ENCODE data around the gene ACOXL.

ACOXL gene

DNA sequence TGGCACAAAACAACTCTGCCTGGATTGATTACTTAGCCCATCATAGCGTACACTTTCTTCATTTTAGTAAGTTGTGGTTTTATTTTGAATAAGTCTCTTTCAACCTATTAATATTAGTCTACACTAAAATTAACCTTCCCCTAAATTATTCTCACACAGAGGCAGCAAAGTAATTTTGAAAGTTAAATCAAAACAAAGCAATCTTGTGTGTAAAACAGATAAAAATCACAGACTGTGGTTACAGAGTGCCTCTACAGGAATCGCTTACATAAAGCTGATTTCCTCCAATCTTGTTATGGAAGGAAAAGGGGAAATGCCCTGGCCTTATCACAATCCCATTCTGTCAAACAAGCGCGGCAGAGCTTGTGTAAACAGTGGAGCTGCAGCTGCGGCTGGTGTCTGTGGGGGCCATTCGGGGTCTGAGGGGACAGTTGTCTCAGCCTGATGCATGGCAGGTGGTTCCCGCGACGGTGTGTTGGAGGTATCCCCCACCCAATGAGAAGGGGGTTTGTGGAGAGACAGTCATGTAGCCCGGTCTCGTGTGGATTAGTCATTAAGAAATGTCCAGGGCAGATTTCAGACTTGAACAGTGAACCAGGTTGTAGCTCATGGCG, 430.5 kb downstream of the ACOXL start:
- DNase-seq (ENCODE audit: low read depth in 3 of 3) = no peak

DNA sequence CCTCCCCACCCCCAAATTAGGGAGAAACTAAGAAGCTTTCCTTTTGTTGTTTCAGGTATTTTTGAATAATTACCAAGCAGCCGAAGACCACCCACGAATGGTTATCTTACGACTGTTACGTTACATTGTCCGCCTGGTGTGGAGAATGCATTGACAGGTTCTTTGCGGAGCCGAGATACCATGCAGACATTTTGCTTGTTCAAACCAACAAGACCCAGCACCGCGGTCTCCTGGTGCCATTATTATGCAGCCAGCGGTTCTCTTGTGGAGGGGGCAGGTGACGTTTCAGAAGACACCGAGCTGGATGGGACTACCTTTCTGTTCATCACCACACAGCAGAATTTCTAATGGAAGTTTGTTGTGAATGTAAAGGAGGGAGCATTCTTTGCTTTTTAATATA, 431.7 kb downstream of the ACOXL start:
- no peak for DNase-seq (ENCODE audit: low read depth in 3 of 3)

DNA sequence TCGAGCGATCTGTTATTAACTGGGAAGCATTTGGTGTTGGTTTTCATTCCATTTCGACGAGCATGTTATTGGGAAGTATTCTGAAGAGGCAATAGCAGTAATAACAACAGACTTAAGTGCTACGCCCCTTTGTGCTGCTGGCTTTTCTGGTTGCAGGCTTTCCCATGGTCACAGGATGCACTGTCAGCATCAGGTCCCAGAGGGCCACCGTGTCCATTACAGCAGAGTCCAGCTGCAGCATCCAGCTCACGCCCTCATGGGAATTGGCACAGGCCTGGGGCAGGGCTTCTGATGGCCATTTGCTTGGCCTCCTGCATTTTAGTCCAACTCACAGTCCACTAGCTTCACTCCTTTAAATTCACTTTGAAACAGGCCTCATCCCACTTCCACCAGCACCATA, 432.7 kb downstream of the ACOXL start:
- DNase-seq (ENCODE audit: low read depth in 3 of 3) = no peak

DNA sequence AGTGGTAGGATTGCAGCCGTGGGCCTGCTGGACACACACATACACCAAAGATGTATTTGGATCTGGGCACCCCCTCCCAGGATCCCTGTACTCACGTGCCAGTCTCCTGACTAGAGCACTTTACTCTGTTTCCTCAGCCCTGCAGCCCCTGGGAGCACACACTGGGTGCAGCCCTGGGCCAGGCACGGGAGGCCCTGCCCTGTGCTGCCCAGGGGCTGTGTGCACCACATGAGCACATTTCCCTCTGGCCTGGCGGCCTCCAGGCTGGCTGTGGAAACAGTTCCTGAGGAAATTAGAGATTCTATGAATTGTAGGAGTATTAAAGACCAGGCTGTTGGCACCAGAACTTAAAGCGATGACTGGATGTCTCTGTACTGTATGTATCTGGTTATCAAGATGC, 433.7 kb downstream of the ACOXL start:
- DNase-seq (ENCODE audit: low read depth in 3 of 3) = no peak

DNA sequence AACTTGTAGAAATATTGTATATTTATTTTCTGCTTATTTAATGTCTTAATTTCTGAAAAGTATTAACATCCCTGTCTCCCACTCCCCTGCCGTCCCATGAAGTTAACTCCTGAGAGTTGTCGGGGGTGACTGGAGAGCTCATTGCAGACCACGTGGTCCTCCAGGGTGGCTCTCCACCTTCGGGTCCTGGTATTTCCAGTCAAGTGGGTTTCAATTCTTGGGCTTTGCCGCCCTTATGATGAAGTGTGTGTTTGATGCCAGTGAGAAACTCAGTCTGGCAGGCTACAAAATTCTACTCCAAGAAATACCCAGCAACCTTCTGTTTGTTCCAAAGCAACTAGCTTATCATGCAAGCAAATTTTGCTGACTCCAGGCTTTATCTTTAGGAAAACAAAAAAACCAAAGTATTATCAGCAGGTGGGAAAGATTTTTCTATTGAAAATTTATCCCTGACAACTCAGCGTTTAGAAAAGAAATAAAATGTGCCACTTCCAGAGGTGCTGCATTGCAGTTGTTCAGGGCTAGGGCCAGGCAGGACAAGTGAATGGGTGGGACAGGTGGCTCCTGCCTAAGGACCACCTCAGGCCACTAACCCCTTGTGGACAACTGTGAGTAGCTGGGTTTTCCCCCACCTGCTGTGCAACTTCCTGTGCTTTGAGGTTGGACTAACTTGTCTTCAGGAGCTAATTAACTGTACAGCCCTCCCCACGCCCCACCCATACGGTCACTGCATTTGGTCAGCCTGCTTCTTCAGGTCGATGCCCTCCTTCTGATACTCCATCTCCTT, 434.9 kb downstream of the ACOXL start:
- DNase-seq (ENCODE audit: low read depth in 3 of 3) = no peak

DNA sequence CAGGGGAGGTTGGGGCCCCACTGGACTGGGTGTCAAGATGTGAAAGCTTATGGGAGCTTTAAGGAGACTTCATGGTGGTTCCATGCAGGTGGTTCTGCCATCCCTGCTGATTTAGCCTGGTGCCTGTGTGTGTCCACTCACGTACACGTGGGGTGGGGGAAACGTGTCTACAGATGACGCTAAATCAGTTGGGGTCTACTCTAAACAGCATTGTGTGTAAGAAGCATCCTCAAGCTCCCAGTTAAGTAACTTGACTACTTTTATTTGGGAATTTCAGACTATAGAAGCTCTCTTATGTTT, 435.4 kb downstream of the ACOXL start:
- no peak for DNase-seq (ENCODE audit: low read depth in 3 of 3)
